ENCODE results near the gene KCNK5.
A peak's percentile ranks its signal among the peaks of the same experiment; 100 is the strongest.

KCNK5 gene

DNA sequence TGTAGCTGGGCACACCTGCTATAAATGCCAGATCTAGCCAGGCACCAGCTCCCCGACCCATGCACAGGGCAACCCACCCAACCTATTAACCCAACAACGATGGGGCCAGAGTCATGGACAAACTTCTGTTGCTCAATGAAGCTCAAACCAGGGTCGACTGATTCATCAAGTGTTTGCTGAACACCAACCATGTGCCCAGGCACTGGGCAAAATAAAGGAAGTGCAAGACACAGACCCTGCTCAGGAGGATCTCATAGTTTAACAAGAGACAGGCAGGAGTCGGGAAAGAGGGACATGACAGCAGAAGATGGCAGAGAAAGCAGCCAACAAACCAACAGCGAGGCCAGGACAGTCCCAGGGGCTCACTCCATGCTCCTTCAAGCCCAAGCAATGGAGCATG, 18.8 kb downstream of the KCNK5 start:
- DNase-seq (ENCODE audit: low read depth) = peak; percentile 85
- TF ChIP-seq, protein P1, sequence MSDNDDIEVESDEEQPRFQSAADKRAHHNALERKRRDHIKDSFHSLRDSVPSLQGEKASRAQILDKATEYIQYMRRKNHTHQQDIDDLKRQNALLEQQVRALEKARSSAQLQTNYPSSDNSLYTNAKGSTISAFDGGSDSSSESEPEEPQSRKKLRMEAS (IDR thresholded peaks at IDR 0.05; ENCODE audit: low read depth, low read length) = peak; percentile 88
- TF ChIP-seq MYC (IDR thresholded peaks at IDR 0.05; ENCODE audit: low read depth, low read length) (peak; percentile 89), POLR2A (IDR thresholded peaks at IDR 0.05; ENCODE audit: extremely low read depth, insufficient read length) (no peak)
- TF ChIP-seq, protein P2, sequence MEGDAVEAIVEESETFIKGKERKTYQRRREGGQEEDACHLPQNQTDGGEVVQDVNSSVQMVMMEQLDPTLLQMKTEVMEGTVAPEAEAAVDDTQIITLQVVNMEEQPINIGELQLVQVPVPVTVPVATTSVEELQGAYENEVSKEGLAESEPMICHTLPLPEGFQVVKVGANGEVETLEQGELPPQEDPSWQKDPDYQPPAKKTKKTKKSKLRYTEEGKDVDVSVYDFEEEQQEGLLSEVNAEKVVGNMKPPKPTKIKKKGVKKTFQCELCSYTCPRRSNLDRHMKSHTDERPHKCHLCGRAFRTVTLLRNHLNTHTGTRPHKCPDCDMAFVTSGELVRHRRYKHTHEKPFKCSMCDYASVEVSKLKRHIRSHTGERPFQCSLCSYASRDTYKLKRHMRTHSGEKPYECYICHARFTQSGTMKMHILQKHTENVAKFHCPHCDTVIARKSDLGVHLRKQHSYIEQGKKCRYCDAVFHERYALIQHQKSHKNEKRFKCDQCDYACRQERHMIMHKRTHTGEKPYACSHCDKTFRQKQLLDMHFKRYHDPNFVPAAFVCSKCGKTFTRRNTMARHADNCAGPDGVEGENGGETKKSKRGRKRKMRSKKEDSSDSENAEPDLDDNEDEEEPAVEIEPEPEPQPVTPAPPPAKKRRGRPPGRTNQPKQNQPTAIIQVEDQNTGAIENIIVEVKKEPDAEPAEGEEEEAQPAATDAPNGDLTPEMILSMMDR (IDR thresholded peaks at IDR 0.05; ENCODE audit: low read depth, low read length) = no peak
- no peak overlapping the region for H3K4me3 ChIP-seq (ENCODE audit: low read depth, low read length)

DNA sequence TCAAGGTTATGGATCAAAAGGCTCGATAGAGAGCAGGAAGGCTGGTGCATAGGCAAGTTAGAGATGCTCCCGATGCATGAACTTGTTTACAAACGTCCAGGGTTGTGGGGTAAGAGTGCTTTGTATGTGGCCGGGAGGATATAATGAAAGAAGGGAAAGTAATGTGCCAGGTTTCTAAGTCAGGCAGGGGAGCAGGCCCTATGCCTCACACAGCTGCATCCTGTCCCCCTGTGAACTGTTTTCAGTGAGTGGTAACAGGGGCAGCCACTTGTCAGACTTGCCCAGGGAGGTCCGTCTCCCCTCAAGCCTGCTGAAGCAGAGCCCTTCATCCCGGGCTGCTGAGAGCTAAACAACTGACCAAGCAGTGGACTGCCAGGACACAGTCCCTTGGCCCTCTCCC, 19.4 kb downstream of the KCNK5 start:
- DNase-seq (ENCODE audit: low read depth) = peak; percentile 28
- TF ChIP-seq, protein P1 (IDR thresholded peaks at IDR 0.05; ENCODE audit: low read depth, low read length) = no peak
- TF ChIP-seq, protein P2 (IDR thresholded peaks at IDR 0.05; ENCODE audit: low read depth, low read length) = no peak
- no peak for TF ChIP-seq MYC (IDR thresholded peaks at IDR 0.05; ENCODE audit: low read depth, low read length)
- TF ChIP-seq POLR2A (IDR thresholded peaks at IDR 0.05; ENCODE audit: extremely low read depth, insufficient read length) = no peak
- no peak overlapping the region for H3K4me3 ChIP-seq (ENCODE audit: low read depth, low read length)

DNA sequence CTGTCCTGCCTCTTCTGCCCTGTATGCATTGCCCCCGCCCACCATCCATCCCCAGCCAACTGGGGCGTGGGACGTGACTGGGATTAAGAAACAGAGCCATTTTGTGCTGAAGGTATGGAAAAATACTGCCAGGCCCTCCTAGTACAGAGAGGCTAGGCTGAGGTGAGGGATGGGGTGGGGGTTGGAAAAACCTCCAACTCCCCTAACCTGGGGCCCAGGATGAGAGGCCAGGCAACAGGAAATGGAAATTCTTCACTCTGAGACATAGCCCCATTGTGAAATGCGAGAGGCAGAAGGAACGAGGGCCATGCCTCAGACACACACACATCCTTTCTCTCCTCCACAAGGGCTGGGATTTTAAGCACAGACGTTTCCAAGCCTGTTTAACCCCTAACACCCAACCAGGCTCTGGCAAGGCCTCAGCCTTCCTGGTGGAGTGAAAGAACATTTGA, 19.9 kb downstream of the KCNK5 start:
- TF ChIP-seq, protein P1 (IDR thresholded peaks at IDR 0.05; ENCODE audit: low read depth, low read length) = peak; percentile 9; the same call in 1 of the 2 replicates
- TF ChIP-seq MYC (IDR thresholded peaks at IDR 0.05; ENCODE audit: low read depth, low read length) = peak; percentile 13; the same call in 1 of the 2 replicates
- TF ChIP-seq, protein P2 (IDR thresholded peaks at IDR 0.05; ENCODE audit: low read depth, low read length) = no peak
- TF ChIP-seq POLR2A (IDR thresholded peaks at IDR 0.05; ENCODE audit: extremely low read depth, insufficient read length) = no peak
- H3K4me3 ChIP-seq (ENCODE audit: low read depth, low read length) = no peak overlapping the region
- DNase-seq (ENCODE audit: low read depth) = peak; percentile 76

DNA sequence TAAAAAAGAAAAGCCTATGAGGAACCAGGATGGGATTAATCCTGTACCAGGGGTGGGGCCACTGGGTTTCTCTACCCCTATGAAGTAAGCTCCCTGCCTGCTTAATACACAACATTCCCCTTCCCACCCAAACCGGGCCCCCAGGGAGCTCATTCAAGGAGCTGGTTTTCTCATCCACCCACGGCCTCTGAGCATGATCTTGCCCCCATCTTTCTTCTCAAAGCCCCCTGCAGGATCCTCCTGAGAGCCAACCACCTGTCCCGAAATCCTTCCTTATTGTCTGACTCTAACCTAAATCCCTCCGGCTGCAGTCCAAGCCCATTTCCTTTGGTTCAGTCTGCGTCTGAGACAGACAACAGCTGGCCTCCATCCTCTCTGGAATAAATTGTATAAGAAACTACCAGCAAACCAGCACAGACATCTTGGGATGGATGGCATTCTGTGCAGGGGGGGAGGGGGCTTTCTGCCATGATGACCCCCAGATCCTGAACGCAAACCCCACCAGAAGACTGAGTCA, 21.0 kb downstream of the KCNK5 start:
- no peak for DNase-seq (ENCODE audit: low read depth)
- TF ChIP-seq, protein P1 (IDR thresholded peaks at IDR 0.05; ENCODE audit: low read depth, low read length) = no peak
- TF ChIP-seq POLR2A (IDR thresholded peaks at IDR 0.05; ENCODE audit: extremely low read depth, insufficient read length) = no peak
- TF ChIP-seq, protein P2 (IDR thresholded peaks at IDR 0.05; ENCODE audit: low read depth, low read length) = no peak
- TF ChIP-seq MYC (IDR thresholded peaks at IDR 0.05; ENCODE audit: low read depth, low read length) = no peak
- H3K4me3 ChIP-seq (ENCODE audit: low read depth, low read length) = no peak overlapping the region

DNA sequence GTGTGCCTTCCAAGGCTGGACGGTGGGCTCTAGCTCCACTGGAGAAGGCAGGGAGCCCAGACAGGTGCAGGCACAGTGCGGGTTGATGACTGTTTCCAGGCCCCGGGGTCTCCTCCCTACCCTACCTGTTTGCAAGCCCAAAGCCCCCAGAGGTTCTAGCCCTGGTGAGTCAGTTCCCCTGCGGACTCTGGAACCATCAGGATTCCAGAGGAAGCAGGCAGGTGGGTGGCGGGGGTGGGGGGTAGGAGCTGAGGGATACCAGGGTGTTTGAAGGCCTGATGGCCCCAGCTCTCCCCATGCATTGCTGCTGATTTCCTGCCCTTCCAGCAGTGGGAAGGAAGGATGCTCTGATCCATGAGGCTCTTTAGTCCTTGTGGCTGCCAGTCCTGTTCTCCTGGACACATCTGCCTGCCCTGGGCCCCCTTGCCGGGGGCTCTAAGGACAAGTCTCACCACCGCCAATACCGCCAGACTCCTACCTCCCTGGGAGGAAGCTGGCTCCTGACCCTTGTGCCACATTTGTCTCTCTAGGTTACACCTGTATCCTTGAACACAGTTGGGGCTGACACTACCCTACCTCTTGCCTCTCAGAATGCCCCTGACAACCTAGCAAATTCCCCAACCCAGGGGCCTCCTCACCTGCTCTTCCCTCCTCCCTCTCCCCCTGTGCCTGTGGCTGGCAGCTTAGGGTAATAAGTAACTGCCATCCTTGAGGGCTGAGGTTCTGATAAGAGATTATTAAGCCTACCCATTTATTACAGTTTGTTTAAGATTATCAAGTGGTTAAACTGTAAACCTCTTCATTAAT, 21.7 kb downstream of the KCNK5 start:
- H3K4me3 ChIP-seq (ENCODE audit: low read depth, low read length) = no peak overlapping the region
- TF ChIP-seq, protein P2 (IDR thresholded peaks at IDR 0.05; ENCODE audit: low read depth, low read length) = no peak
- TF ChIP-seq, protein P1 (IDR thresholded peaks at IDR 0.05; ENCODE audit: low read depth, low read length) = no peak
- TF ChIP-seq POLR2A (IDR thresholded peaks at IDR 0.05; ENCODE audit: extremely low read depth, insufficient read length) (no peak), MYC (IDR thresholded peaks at IDR 0.05; ENCODE audit: low read depth, low read length) (no peak)
- no peak for DNase-seq (ENCODE audit: low read depth)

Measured in NB4 (cell line).